ENCODE data around the gene AOC2. TPM values are rescaled to one million over a fixed set of nuclear protein-coding genes. Genes with fewer than 3 reads are reported as not detected.
A peak's percentile ranks its signal among the peaks of the same experiment; 100 is the strongest.

The AOC2 gene
- total and polyA plus RNA-seq, 2 donors (not counting 1 experiment from before 2014, with no cell fraction given), result 0.12 to 0.33 TPM

GRCh38 chr17:42830971-42831370 is 13.4 kb upstream of the AOC2 start:
- Histone ChIP-seq H3K79me2 (ENCODE audit: control insufficient read depth, insufficient read depth, low read length) (peaks cover 20% of the 10 kb centered on the region), H3K9me3 (ENCODE audit: control insufficient read depth, insufficient read depth, low read depth, low read length) (no peaks in the 10 kb centered on the region), H2AFZ (ENCODE audit: low read length) (no peak overlapping the region), H3K9ac (ENCODE audit: insufficient read depth, low read length) (no peak overlapping the region), H3K4me1 (ENCODE audit: control insufficient read depth, extremely low read depth, insufficient read depth, low read length) (no peaks in the 10 kb centered on the region), H3K27me3 (ENCODE audit: control insufficient read depth, insufficient read depth, low read length) (no peaks in the 10 kb centered on the region), H3K27ac (ENCODE audit: insufficient read depth, low read length) (no peak overlapping the region), H4K20me1 (ENCODE audit: control insufficient read depth, extremely low read depth, insufficient read depth, low read length) (no peaks in the 10 kb centered on the region), H3K36me3 (ENCODE audit: control insufficient read depth, insufficient read depth, low read length) (no peaks in the 10 kb centered on the region), H3K4me2 (ENCODE audit: extremely low read depth, insufficient read depth, low read length) (no peak overlapping the region), H3K4me3 (replicated peaks in 1 of 4; ENCODE audit: control extremely low read depth in 1 of 4, insufficient read depth in 1 of 4, low read depth in 3 of 4, low read length in 4 of 4) (no peak overlapping the region)
- DNase-seq (ENCODE audit: low read depth in 2 of 2), result no peak
- TF ChIP-seq EZH2 (IDR thresholded peaks at IDR 0.05; ENCODE audit: low read length, missing control alignments) (no peak), CTCF (conservative IDR thresholded peaks at IDR 0.05 in 1 of 2, IDR thresholded peaks at IDR 0.05 in 1 of 2; ENCODE audit: low read depth in 1 of 2, low read length in 2 of 2) (no peak)

GRCh38 chr17:42832213-42832933 is 12.0 kb upstream of the AOC2 start:
- Histone ChIP-seq H3K27me3 (ENCODE audit: control insufficient read depth, insufficient read depth, low read length) (no peaks in the 10 kb centered on the region), H3K4me3 (replicated peaks in 1 of 4; ENCODE audit: control extremely low read depth in 1 of 4, insufficient read depth in 1 of 4, low read depth in 3 of 4, low read length in 4 of 4) (peak overlapping the region; percentile 97 to 99 (median 98)), H3K9ac (ENCODE audit: insufficient read depth, low read length) (peak overlapping the region; percentile 96), H4K20me1 (ENCODE audit: control insufficient read depth, extremely low read depth, insufficient read depth, low read length) (no peaks in the 10 kb centered on the region), H3K4me1 (ENCODE audit: control insufficient read depth, extremely low read depth, insufficient read depth, low read length) (no peaks in the 10 kb centered on the region), H3K9me3 (ENCODE audit: control insufficient read depth, insufficient read depth, low read depth, low read length) (no peaks in the 10 kb centered on the region), H3K79me2 (ENCODE audit: control insufficient read depth, insufficient read depth, low read length) (peaks cover 20% of the 10 kb centered on the region), H3K4me2 (ENCODE audit: extremely low read depth, insufficient read depth, low read length) (peak overlapping the region; percentile 79), H3K36me3 (ENCODE audit: control insufficient read depth, insufficient read depth, low read length) (peaks cover 3% of the 10 kb centered on the region), H3K27ac (ENCODE audit: insufficient read depth, low read length) (peak overlapping the region; percentile 93), H2AFZ (ENCODE audit: low read length) (peak overlapping the region; percentile 70)
- DNase-seq (ENCODE audit: low read depth in 2 of 2), result no peak
- TF ChIP-seq CTCF (conservative IDR thresholded peaks at IDR 0.05 in 1 of 2, IDR thresholded peaks at IDR 0.05 in 1 of 2; ENCODE audit: low read depth in 1 of 2, low read length in 2 of 2) (no peak), EZH2 (IDR thresholded peaks at IDR 0.05; ENCODE audit: low read length, missing control alignments) (no peak)

- H3K79me2 ChIP-seq (ENCODE audit: control insufficient read depth, insufficient read depth, low read length), result peaks cover 20% of the 10 kb centered on the region
- H3K36me3 ChIP-seq (ENCODE audit: control insufficient read depth, insufficient read depth, low read length), result peaks cover 6% of the 10 kb centered on the region
- H3K4me1 ChIP-seq (ENCODE audit: control insufficient read depth, extremely low read depth, insufficient read depth, low read length), result no peaks in the 10 kb centered on the region
- H3K27me3 ChIP-seq (ENCODE audit: control insufficient read depth, insufficient read depth, low read length), result no peaks in the 10 kb centered on the region
- peak; percentile 86 to 87 for DNase-seq (ENCODE audit: low read depth in 2 of 2)
- H2AFZ ChIP-seq (ENCODE audit: low read length), result peak within 1 kb of the TSS; percentile 70
- peak within 1 kb of the TSS; percentile 96 for H3K9ac ChIP-seq (ENCODE audit: insufficient read depth, low read length)
- TF ChIP-seq CTCF (conservative IDR thresholded peaks at IDR 0.05 in 1 of 2, IDR thresholded peaks at IDR 0.05 in 1 of 2; ENCODE audit: low read depth in 1 of 2, low read length in 2 of 2) (no peak), EZH2 (IDR thresholded peaks at IDR 0.05; ENCODE audit: low read length, missing control alignments) (no peak)
- peak within 1 kb of the TSS; percentile 93 for H3K27ac ChIP-seq (ENCODE audit: insufficient read depth, low read length)
- H4K20me1 ChIP-seq (ENCODE audit: control insufficient read depth, extremely low read depth, insufficient read depth, low read length), result no peaks in the 10 kb centered on the region
- H3K9me3 ChIP-seq (ENCODE audit: control insufficient read depth, insufficient read depth, low read depth, low read length), result no peaks in the 10 kb centered on the region
- H3K4me3 ChIP-seq (replicated peaks in 1 of 4; ENCODE audit: control extremely low read depth in 1 of 4, insufficient read depth in 1 of 4, low read depth in 3 of 4, low read length in 4 of 4), result peak within 1 kb of the TSS; percentile 97 to 99 (median 98)
- H3K4me2 ChIP-seq (ENCODE audit: extremely low read depth, insufficient read depth, low read length), result peak within 1 kb of the TSS; percentile 96
Measured at GRCh38 chr17:42832934-42833766, 11.2 kb upstream of the AOC2 start, which contains the start of gene PSME3. Gene PSME3 (plus strand): TSS chr17:42833397. CDS start chr17:42833632, 235 bp downstream.

All from fibroblast of lung (primary cell).